ENCODE measurements around the gene SNX7. TPM values are rescaled to one million over a fixed set of nuclear protein-coding genes. Genes with fewer than 3 reads are reported as not detected.

Gene SNX7
- polyA plus RNA-seq, 3 donors = 0.04 to 3.9 (median 0.15) TPM

- Mint-ChIP-seq H3K27me3 (ENCODE audit: low read depth in 3 of 3) (no peaks in the 10 kb centered on the region), H3K4me1 (no peaks in the 10 kb centered on the region), H3K9me3 (peaks cover 0 to 8% (median 3%) of the 10 kb centered on the region in 7 donors), H3K4me3 (no peak overlapping the region), H3K27ac (no peak overlapping the region), H3K36me3 (no peaks in the 10 kb centered on the region)
- H3K9ac ChIP-seq (ENCODE audit: insufficient read depth, low read length, poor library complexity, severe bottlenecking) = no peak overlapping the region
- no peaks in the 10 kb centered on the region for H4K20me1 ChIP-seq (ENCODE audit: insufficient read depth, low read length)
- H3K36me3 ChIP-seq (replicated peaks in 1 of 2; ENCODE audit: control insufficient read depth in 1 of 2, insufficient read depth in 2 of 2, low read length in 2 of 2) = no peaks in the 10 kb centered on the region
- intact Hi-C loops (cut with micrococcal nuclease) = no loop called here
- DNase-seq = no peak
- no peak overlapping the region for H3K27ac ChIP-seq (ENCODE audit: low read depth in 1 of 2, low read length in 2 of 2)
- no peak overlapping the region for H3K4me2 ChIP-seq (replicated peaks; ENCODE audit: extremely low read depth, low read length, poor library complexity, severe bottlenecking)
- H3K9me3 ChIP-seq (replicated peaks in 1 of 2; ENCODE audit: control insufficient read depth in 1 of 2, insufficient read depth in 1 of 2, low read length in 2 of 2) = no peaks in the 10 kb centered on the region
- WGBS (ENCODE audit: insufficient coverage) = no CpG with 5 or more reads among the region's 5 CpGs
- H3K4me1 ChIP-seq (ENCODE audit: control insufficient read depth in 1 of 2, insufficient read depth in 2 of 2, low read length in 2 of 2) = no peaks in the 10 kb centered on the region
- no peak overlapping the region for H3K4me3 ChIP-seq (replicated peaks in 1 of 3; ENCODE audit: low read depth in 2 of 3, low read length in 3 of 3)
- H3K27me3 ChIP-seq (ENCODE audit: control insufficient read depth in 2 of 2, insufficient read depth in 2 of 2, low read length in 2 of 2) = no peaks in the 10 kb centered on the region
- no peak overlapping the region for H2AFZ ChIP-seq (ENCODE audit: insufficient read depth, low read depth, low read length, poor library complexity, severe bottlenecking)
- no peaks in the 10 kb centered on the region for H3K79me2 ChIP-seq (ENCODE audit: insufficient read depth, low read length)
- no peak for TF ChIP-seq CTCF (IDR thresholded peaks at IDR 0.05)
Observed at GRCh38 chr1:98675282-98675681, 13.8 kb downstream of the SNX7 start.

- Mint-ChIP-seq H3K9me3 (peaks cover 2 to 15% (median 5%) of the 10 kb centered on the region in 7 donors), H3K36me3 (no peaks in the 10 kb centered on the region), H3K27ac (no peak overlapping the region), H3K27me3 (ENCODE audit: low read depth in 3 of 3) (no peaks in the 10 kb centered on the region), H3K4me1 (no peaks in the 10 kb centered on the region), H3K4me3 (no peak overlapping the region)
- intact Hi-C loops (cut with micrococcal nuclease) = no loop called here
- H3K36me3 ChIP-seq (replicated peaks in 1 of 2; ENCODE audit: control insufficient read depth in 1 of 2, insufficient read depth in 2 of 2, low read length in 2 of 2) = no peaks in the 10 kb centered on the region
- H3K27me3 ChIP-seq (ENCODE audit: control insufficient read depth in 2 of 2, insufficient read depth in 2 of 2, low read length in 2 of 2) = no peaks in the 10 kb centered on the region
- no peak overlapping the region for H2AFZ ChIP-seq (ENCODE audit: insufficient read depth, low read depth, low read length, poor library complexity, severe bottlenecking)
- no peaks in the 10 kb centered on the region for H3K79me2 ChIP-seq (ENCODE audit: insufficient read depth, low read length)
- no peak for DNase-seq
- H3K4me3 ChIP-seq (replicated peaks in 1 of 3; ENCODE audit: low read depth in 2 of 3, low read length in 3 of 3) = no peak overlapping the region
- no peak overlapping the region for H3K9ac ChIP-seq (ENCODE audit: insufficient read depth, low read length, poor library complexity, severe bottlenecking)
- H3K4me2 ChIP-seq (replicated peaks; ENCODE audit: extremely low read depth, low read length, poor library complexity, severe bottlenecking) = no peak overlapping the region
- H3K27ac ChIP-seq (ENCODE audit: low read depth in 1 of 2, low read length in 2 of 2) = no peak overlapping the region
- no peaks in the 10 kb centered on the region for H3K9me3 ChIP-seq (replicated peaks in 1 of 2; ENCODE audit: control insufficient read depth in 1 of 2, insufficient read depth in 1 of 2, low read length in 2 of 2)
- TF ChIP-seq CTCF (IDR thresholded peaks at IDR 0.05) = no peak
- H4K20me1 ChIP-seq (ENCODE audit: insufficient read depth, low read length) = no peaks in the 10 kb centered on the region
- WGBS (ENCODE audit: insufficient coverage) = 75% methylated on average over 2 of the region's 4 CpGs
- no peaks in the 10 kb centered on the region for H3K4me1 ChIP-seq (ENCODE audit: control insufficient read depth in 1 of 2, insufficient read depth in 2 of 2, low read length in 2 of 2)
Observed at GRCh38 chr1:98677288-98677687, 15.8 kb downstream of the SNX7 start.
